Smooth muscle cell of bladder (primary cell): ENCODE data around the gene TREML1. TPM values are rescaled to one million over a fixed set of nuclear protein-coding genes. Genes with fewer than 3 reads are reported as not detected.

Source experiments
- total RNA-seq: library from RNA; depleted of rRNA; stranded (reverse); fragments of >200 nt; gene quantifications from 2 replicates; pipeline ENCODE4 v1.2.3, GENCODE V29; 2014

TREML1 gene, protein sequence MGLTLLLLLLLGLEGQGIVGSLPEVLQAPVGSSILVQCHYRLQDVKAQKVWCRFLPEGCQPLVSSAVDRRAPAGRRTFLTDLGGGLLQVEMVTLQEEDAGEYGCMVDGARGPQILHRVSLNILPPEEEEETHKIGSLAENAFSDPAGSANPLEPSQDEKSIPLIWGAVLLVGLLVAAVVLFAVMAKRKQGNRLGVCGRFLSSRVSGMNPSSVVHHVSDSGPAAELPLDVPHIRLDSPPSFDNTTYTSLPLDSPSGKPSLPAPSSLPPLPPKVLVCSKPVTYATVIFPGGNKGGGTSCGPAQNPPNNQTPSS
- total RNA-seq: not detected in 2 replicates

DNA sequence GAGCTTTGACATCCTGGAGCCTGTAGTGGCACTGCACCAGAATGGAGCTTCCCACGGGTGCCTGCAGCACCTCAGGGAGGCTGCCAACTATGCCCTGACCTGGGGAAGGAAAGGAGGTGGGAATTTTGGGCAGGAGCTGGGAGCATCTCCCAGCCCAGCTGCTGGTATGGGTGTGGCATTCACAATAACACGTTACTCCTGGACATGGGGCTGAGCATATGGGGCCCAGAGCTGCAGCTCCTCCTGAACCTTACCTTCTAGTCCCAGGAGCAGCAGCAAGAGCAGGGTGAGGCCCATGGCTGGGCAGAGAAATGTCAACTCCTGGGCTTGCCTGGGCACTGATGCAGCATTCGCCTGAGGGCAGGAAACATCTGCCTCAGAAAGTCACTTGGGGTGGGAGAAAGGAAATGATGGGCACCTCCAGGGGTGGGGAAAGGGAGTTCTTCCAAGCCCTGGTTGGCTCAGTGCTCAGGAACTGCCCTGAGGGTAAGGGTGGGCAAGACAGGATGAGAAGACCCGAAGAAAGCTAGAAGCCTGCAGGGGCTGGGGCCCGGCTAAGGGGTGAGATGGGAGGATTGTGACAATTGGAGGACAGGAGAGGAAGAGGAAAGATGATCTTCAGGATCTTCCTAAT lies at the start of gene TREML1:
TREML1 (minus strand) TSS at position 356 of the 634 bp plus-strand sequence; CDS start at position 297, 59 bp downstream.

DNA sequence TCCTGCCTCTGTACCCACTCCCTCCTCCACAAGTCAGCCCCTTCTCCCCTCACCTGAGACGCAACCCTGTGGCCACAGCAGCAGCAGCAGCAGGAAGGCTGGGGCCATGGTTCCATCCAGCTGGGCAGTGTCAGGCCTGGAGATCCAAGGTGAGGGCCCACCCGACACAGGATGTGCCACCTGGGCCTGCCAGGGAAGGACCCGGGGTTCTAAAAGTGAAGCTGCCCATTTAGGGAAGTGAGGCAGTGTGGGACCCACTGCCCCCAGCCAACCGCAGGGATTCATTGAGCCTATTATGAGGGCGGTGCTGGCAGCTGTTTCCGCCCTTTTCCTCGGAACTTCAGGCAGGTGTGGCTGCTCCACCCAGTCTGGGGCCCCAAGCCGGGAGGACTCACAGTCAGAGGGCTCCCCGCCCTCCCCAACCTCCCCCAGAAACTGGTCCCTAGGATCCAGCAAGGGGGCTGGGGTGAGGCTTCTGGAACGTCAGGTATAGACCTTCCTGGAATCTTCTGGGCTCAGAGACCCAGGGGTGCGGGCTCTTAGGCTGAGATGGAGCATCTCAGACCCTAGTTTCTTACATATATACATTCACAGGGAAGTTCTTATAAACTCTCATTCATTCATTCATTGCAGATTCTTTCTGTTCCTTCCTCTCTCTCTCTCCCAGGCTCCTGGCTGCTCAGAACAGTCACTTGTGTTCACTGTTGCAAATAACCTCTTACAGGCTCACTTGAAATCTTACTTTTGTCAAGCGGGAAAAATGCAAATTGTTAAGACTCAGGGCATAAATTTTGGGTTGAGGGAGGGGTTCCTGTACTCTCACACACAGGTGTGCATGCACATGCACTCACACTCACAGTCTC lies 47.0 kb upstream of the TREML1 start, which contains the start of gene TREML2:
TREML2 (minus strand) TSS at position 249 of the 863 bp plus-strand sequence; CDS start at position 108, 141 bp downstream.

DNA sequence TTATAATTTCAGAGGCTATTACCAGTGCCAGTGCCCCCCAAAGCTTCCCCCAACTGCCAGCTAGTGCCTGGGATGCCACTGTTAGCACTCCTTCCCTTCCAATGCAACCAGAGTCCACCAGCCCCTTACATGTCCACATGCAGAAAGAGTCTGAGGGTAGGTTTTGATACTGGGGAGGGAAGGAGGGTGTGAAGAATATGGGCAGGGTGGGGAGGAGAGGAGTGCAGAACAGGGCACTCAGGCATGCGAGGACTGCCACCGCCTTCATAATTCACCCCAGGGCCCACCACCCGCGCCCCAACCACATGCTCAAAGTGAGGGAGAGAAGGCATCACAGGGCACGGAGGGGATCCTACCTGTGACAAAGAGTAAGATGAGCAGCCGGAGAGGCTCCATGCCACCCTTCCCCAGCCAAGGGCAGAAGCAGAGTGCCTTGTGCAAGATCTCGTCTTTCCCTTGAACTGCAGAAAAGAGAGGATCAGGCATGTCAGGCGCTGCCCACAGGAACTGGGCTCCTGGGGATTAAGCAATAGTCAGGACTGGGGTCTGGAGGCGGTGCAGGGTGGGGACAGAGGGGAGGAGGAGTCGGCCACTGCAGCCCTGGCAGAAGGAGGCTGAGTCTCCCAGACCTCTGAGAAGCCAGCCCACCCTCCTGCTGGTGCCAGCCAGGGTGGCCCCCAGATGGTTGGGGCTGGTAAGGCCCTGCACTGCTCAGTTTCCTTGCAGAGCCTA lies 8.7 kb upstream of the TREML1 start, which contains the start of gene TREM2:
TREM2 (minus strand) TSS at position 430 of the 732 bp plus-strand sequence; CDS start at position 396, 34 bp downstream.

Other genes starting within 250 kb of the TREML1 start
- gene UNC5CL, start 115.1 kb downstream of the TREML1 start, total RNA-seq: under 0.01 and 0.09 TPM in 2 replicates
- gene TSPO2, start 111.9 kb downstream of the TREML1 start, total RNA-seq: not detected in 2 replicates
- gene APOBEC2, start 101.1 kb downstream of the TREML1 start, total RNA-seq: not detected in 2 replicates
- gene OARD1, start 82.0 kb downstream of the TREML1 start, total RNA-seq: 9.1 and 9.4 TPM in 2 replicates
- gene NFYA, start 81.4 kb downstream of the TREML1 start, total RNA-seq: 10.4 and 11.4 TPM in 2 replicates
- gene TREM2, start 8.8 kb upstream of the TREML1 start, total RNA-seq: 0.28 and 0.57 TPM in 2 replicates
- gene TREML2, start 46.8 kb upstream of the TREML1 start, total RNA-seq: not detected in 2 replicates
- gene TREML4, start 74.0 kb upstream of the TREML1 start, total RNA-seq: 0.14 TPM in 1 of 2 replicates, not detected in the other
- 2.7 and 3.4 TPM in 2 replicates for gene TREM1, start 132.3 kb upstream of the TREML1 start, total RNA-seq
- not detected in 2 replicates for gene NCR2, start 181.3 kb upstream of the TREML1 start, total RNA-seq